CD4-positive, alpha-beta T cell treated with Interleukin-2 at 100 ng/mL for 4 hours (primary cell): ENCODE measurements around the gene MTPN.

Experiments used
- DNase-seq: peaks from one replicate; pipeline ENCODE4 v3.0.0-alpha.2; 2020; ENCODE audit warnings: low spot score

Gene MTPN

GRCh38 chr7:135924302-135924701 lies 52.9 kb downstream of the MTPN start:
- no peak for DNase-seq

- no peak for DNase-seq
Measured at GRCh38 chr7:135922263-135922662, 54.9 kb downstream of the MTPN start.

GRCh38 chr7:135920478-135920877 lies 56.7 kb downstream of the MTPN start:
- no peak for DNase-seq

GRCh38 chr7:135919071-135919841 lies 57.9 kb downstream of the MTPN start:
- no peak for DNase-seq

GRCh38 chr7:135918134-135918533 lies 59.0 kb downstream of the MTPN start:
- DNase-seq = no peak

- DNase-seq = no peak
Measured at GRCh38 chr7:135917721-135918120, 59.4 kb downstream of the MTPN start.

GRCh38 chr7:135914346-135914745 lies 62.8 kb downstream of the MTPN start:
- no peak for DNase-seq

- DNase-seq = no peak
Measured at GRCh38 chr7:135913404-135913803, 63.8 kb downstream of the MTPN start.

GRCh38 chr7:135911099-135911498 lies 66.1 kb downstream of the MTPN start:
- no peak for DNase-seq

- DNase-seq = no peak
Measured at GRCh38 chr7:135910393-135911036, 66.6 kb downstream of the MTPN start.

GRCh38 chr7:135905858-135906257 lies 71.3 kb downstream of the MTPN start:
- DNase-seq = no peak

GRCh38 chr7:135905355-135905754 lies 71.8 kb downstream of the MTPN start:
- no peak for DNase-seq

- no peak for DNase-seq
Measured at GRCh38 chr7:135904282-135904681, 72.9 kb downstream of the MTPN start.

GRCh38 chr7:135901585-135902540 lies 75.3 kb downstream of the MTPN start:
- no peak for DNase-seq

GRCh38 chr7:135900065-135900546 lies 77.1 kb downstream of the MTPN start:
- no peak for DNase-seq

- DNase-seq = no peak
Measured at GRCh38 chr7:135899458-135900064, 77.6 kb downstream of the MTPN start.

GRCh38 chr7:135898226-135898625 lies 78.9 kb downstream of the MTPN start:
- DNase-seq = no peak

- no peak for DNase-seq
Measured at GRCh38 chr7:135894816-135895215, 82.3 kb downstream of the MTPN start.

GRCh38 chr7:135889823-135890222 lies 87.3 kb downstream of the MTPN start:
- no peak for DNase-seq

- DNase-seq = no peak
Measured at GRCh38 chr7:135888740-135889139, 88.4 kb downstream of the MTPN start.

- no peak for DNase-seq
Measured at GRCh38 chr7:135886345-135887132, 90.6 kb downstream of the MTPN start.
